Embryonic facial prominence (tissue), 1 donor: Measurements from ENCODE around the gene SUMO4.

Experiments
- DNase-seq: peaks from one replicate; pipeline ENCODE4 v3.0.0-alpha.2; 2016; ENCODE audit errors: extremely low spot score

Gene SUMO4

GRCh38 chr6:149389509-149390297 is 10.4 kb upstream of the SUMO4 start:
- no peak for DNase-seq

- no peak for DNase-seq
These were observed 8.0 kb upstream of the SUMO4 start for GRCh38 chr6:149392093-149392492.

GRCh38 chr6:149392535-149392934 is 7.5 kb upstream of the SUMO4 start:
- DNase-seq: no peak

- DNase-seq: no peak
These were observed 6.9 kb upstream of the SUMO4 start for GRCh38 chr6:149393002-149393679.

GRCh38 chr6:149395185-149395584 is 4.9 kb upstream of the SUMO4 start:
- DNase-seq: no peak

GRCh38 chr6:149397384-149397783 is 2.7 kb upstream of the SUMO4 start:
- no peak for DNase-seq

GRCh38 chr6:149403534-149403933 is 3.5 kb downstream of the SUMO4 start:
- DNase-seq: no peak

GRCh38 chr6:149405823-149406765 is 6.0 kb downstream of the SUMO4 start:
- no peak for DNase-seq

GRCh38 chr6:149409617-149410016 is 9.6 kb downstream of the SUMO4 start:
- DNase-seq: no peak

- no peak for DNase-seq
These were observed 10.5 kb downstream of the SUMO4 start for GRCh38 chr6:149410557-149410956.

- DNase-seq: no peak
These were observed 13.9 kb downstream of the SUMO4 start for GRCh38 chr6:149414009-149414408.

GRCh38 chr6:149414821-149415220 is 14.8 kb downstream of the SUMO4 start:
- DNase-seq: no peak

- no peak for DNase-seq
These were observed 19.8 kb downstream of the SUMO4 start for GRCh38 chr6:149419696-149420404.

GRCh38 chr6:149421132-149421531 is 21.1 kb downstream of the SUMO4 start:
- no peak for DNase-seq

GRCh38 chr6:149422581-149422980 is 22.5 kb downstream of the SUMO4 start:
- DNase-seq: no peak

GRCh38 chr6:149423964-149424440 is 23.9 kb downstream of the SUMO4 start:
- no peak for DNase-seq

GRCh38 chr6:149425224-149425623 is 25.2 kb downstream of the SUMO4 start:
- no peak for DNase-seq

- no peak for DNase-seq
These were observed 25.7 kb downstream of the SUMO4 start for GRCh38 chr6:149425754-149426153.

- no peak for DNase-seq
These were observed 28.5 kb downstream of the SUMO4 start for GRCh38 chr6:149428606-149429005.

- DNase-seq: no peak
These were observed 29.6 kb downstream of the SUMO4 start for GRCh38 chr6:149429427-149430360.
